Prostate gland (tissue), 2 donors: ENCODE measurements around the gene SMOC1. TPM values are rescaled to one million over a fixed set of nuclear protein-coding genes. Genes with fewer than 3 reads are reported as not detected.

ENCODE experiments used
- DNase-seq: peaks from one replicate; pipeline ENCODE4 v3.0.0-alpha.2; 2019; ENCODE audit warnings: low spot score
- H3K27ac ChIP-seq, 2 donors: fragments of 200-600 bp; sonication (generic); 2 replicates each; pipeline ENCODE4 v1.5.1; 2017 to 2019
- H3K27me3 ChIP-seq: fragments of 200-600 bp; sonication (generic); replicated peaks from 2 replicates; pipeline ENCODE4 v1.5.1; 2019; ENCODE audit not compliant: insufficient read depth
- H3K36me3 ChIP-seq, 2 donors: fragments of 200-600 bp; sonication (generic); 1 replicate in 1 of 2; 2 replicates in 1 of 2; pipeline versions ENCODE4 v1.5.1 to v1.8.1; 2017 to 2019
- H3K4me1 ChIP-seq: fragments of 200-600 bp; sonication (generic); replicated peaks from 2 replicates; pipeline ENCODE4 v1.5.1; 2019
- H3K4me3 ChIP-seq, 2 donors: fragments of 200-600 bp; sonication (generic); 2 replicates each; pipeline ENCODE4 v1.5.1; 2017 to 2019
- H3K9me3 ChIP-seq: fragments of 200-600 bp; sonication (generic); 2 replicates; pipeline ENCODE4 v1.5.1; 2017
- CTCF ChIP-seq, 4 experiments: fragments of 200-600 bp in 2 of 4; fragments of 450-650 bp in 2 of 4; sonication (generic) in 2 of 4; IDR thresholded peaks; 1 replicate in 3 of 4; 2 replicates in 1 of 4; pipeline ENCODE4 v1.5.1; 2016 to 2019; ENCODE audit warnings: antibody characterized with exemption in 4 of 4, mild to moderate bottlenecking in 2 of 4, moderate library complexity in 2 of 4
- POLR2A ChIP-seq: fragments of 450-650 bp; IDR thresholded peaks from one replicate; pipeline ENCODE4 v1.6.1; 2016; ENCODE audit warnings: antibody characterized with exemption, mild to moderate bottlenecking
- POLR2AphosphoS5 ChIP-seq: sonication (generic); formaldehyde crosslinking; IDR thresholded peaks from one replicate; pipeline ENCODE4 v1.6.1; 2017; ENCODE audit warnings: antibody characterized with exemption
- WGBS: methylation state at CpG from one replicate; pipeline ENCODE4 v1.1.5; 2018; 5-methylcytosine and 5-hydroxymethylcytosine counted together
- intact Hi-C: fragments of 100-400 bp; cut with DNase I; formaldehyde crosslinking; loops from one replicate; pipeline ENCODE4 v1.14.2; 2022
- total RNA-seq, 2 donors: library from RNA; depleted of rRNA; stranded (reverse); fragments of >200 nt; gene quantifications; one replicate each; pipeline ENCODE4 v1.1.0, GENCODE V29; 2016

The SMOC1 gene
- total RNA-seq, 2 donors from 2014 or later, result 3.7 to 187 TPM

DNA sequence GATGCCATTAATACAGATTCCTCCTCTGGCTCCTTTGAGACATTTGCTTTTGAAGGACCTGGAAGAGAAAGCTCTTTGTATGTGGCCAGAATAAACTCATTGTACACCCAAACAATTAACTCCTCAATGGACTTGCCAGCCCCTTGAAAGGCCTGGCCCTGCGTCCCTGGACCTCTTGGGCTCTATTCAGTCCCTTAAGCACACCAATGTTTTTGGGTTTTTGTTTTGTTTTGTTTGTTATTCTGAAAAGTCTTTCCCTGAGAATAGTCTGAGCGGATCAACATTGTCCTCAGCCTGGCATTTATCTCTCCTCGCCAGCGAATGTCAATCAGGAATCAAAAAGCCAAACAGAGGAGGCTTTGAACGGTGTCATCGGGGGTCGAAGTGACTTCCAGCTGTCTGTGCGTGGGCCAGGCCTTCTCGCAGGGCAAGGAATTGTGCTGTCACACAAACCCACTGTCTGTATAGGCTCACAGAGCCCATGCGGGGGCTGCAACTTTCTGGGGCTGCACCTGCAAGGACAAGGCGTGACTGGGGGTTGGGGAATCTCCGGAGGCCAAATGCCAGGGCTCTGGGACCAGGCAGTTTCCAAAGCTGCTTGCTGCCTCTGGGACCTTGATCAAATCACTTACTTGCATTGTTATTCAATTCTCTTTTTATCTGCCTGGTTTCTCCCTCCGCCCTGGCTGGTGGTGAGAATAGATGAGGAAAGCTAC lies 108.3 kb downstream of the SMOC1 start:
- TF ChIP-seq POLR2AphosphoS5 (no peak), CTCF (IDR thresholded peaks at IDR 0.05) (no peak), POLR2A (no peak)
- Histone ChIP-seq H3K4me1 (no peaks in the 10 kb centered on the region), H3K27ac (no peak overlapping the region), H3K9me3 (no peaks in the 10 kb centered on the region), H3K36me3 (no peaks in the 10 kb centered on the region), H3K27me3 (no peaks in the 10 kb centered on the region), H3K4me3 (no peak overlapping the region)
- 87% methylated on average over 13 of the region's 13 CpGs for WGBS
- no peak for DNase-seq
- intact Hi-C loops, result no loop called here

- intact Hi-C loops, result no loop called here
- Histone ChIP-seq H3K27ac (no peak overlapping the region), H3K27me3 (no peaks in the 10 kb centered on the region), H3K9me3 (no peaks in the 10 kb centered on the region), H3K4me1 (no peaks in the 10 kb centered on the region), H3K36me3 (no peaks in the 10 kb centered on the region), H3K4me3 (no peak overlapping the region)
- DNase-seq, result no peak
- TF ChIP-seq POLR2A (no peak), POLR2AphosphoS5 (no peak), CTCF (IDR thresholded peaks at IDR 0.05) (no peak)
These were observed 109.8 kb downstream of the SMOC1 start for GRCh38 chr14:69988979-69989378.

DNA sequence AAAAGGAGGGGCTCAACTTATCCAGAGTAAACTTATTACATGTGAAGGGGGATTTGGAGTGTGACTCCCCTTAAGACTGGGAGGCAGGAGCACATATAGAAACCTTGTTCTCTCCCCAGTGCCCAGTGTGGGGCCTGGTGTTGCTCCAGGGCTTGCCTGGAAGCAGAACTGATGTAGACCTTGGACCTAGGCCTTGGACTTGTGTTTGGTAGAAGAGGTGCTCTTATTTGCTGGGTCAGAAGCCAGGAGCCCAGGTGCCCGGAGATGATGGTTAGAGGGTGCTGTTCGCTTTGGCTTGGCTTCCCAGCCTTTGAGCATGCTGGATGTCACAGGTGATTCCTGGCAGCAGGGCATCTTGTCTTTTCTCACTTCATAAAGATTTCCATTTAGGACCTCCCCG lies 110.4 kb downstream of the SMOC1 start:
- Histone ChIP-seq H3K27ac (no peak overlapping the region), H3K4me1 (no peaks in the 10 kb centered on the region), H3K9me3 (no peaks in the 10 kb centered on the region), H3K4me3 (no peak overlapping the region), H3K27me3 (no peaks in the 10 kb centered on the region), H3K36me3 (no peaks in the 10 kb centered on the region)
- TF ChIP-seq CTCF (IDR thresholded peaks at IDR 0.05), result no peak
- no peak for TF ChIP-seq POLR2AphosphoS5
- TF ChIP-seq POLR2A, result no peak
- DNase-seq, result no peak
- 45% methylated on average over 3 of the region's 3 CpGs for WGBS
- intact Hi-C loops, result no loop called here

GRCh38 chr14:69990323-69990722 lies 111.1 kb downstream of the SMOC1 start:
- Histone ChIP-seq H3K9me3 (no peaks in the 10 kb centered on the region), H3K4me1 (no peaks in the 10 kb centered on the region), H3K4me3 (no peak overlapping the region), H3K36me3 (no peaks in the 10 kb centered on the region), H3K27ac (no peak overlapping the region), H3K27me3 (no peaks in the 10 kb centered on the region)
- intact Hi-C loops, result no loop called here
- TF ChIP-seq POLR2AphosphoS5, result no peak
- TF ChIP-seq POLR2A, result no peak
- no peak for TF ChIP-seq CTCF (IDR thresholded peaks at IDR 0.05)
- DNase-seq, result no peak

- H3K27ac ChIP-seq, result no peak overlapping the region
- intact Hi-C loops, result no loop called here
- TF ChIP-seq POLR2AphosphoS5 (no peak), CTCF (IDR thresholded peaks at IDR 0.05) (no peak), POLR2A (no peak)
These were observed 112.2 kb downstream of the SMOC1 start for GRCh38 chr14:69991422-69991821.

More at GRCh38 chr14:69991422-69991821, 112.2 kb downstream of the SMOC1 start:
- Histone ChIP-seq H3K4me3 (no peak overlapping the region), H3K4me1 (no peaks in the 10 kb centered on the region), H3K36me3 (no peaks in the 10 kb centered on the region), H3K9me3 (no peaks in the 10 kb centered on the region), H3K27me3 (no peaks in the 10 kb centered on the region)
- no peak for DNase-seq
